Forelimb muscle (tissue), 1 donor: ENCODE measurements around the gene LRRC4B. TPM values are rescaled to one million over a fixed set of nuclear protein-coding genes. Genes with fewer than 3 reads are reported as not detected.

ENCODE experiments used
- polyA plus RNA-seq: library from polyadenylated mRNA; unstranded; fragments of 120-200 nt; gene quantifications from one replicate; pipeline ENCODE4 v1.2.1, GENCODE V29; 2013; ENCODE audit not compliant: insufficient read length

LRRC4B gene
- polyA plus RNA-seq, 1 donor = 8.5 TPM

Other genes starting within 250 kb of the LRRC4B start
- gene KCNC3, start 239.1 kb downstream of the LRRC4B start, polyA plus RNA-seq = 1.3 TPM
- gene NAPSA, start 202.8 kb downstream of the LRRC4B start, polyA plus RNA-seq = 1.2 TPM
- 20.9 TPM for gene NR1H2, start 192.0 kb downstream of the LRRC4B start, polyA plus RNA-seq
- gene POLD1, start 184.1 kb downstream of the LRRC4B start, polyA plus RNA-seq = 15.2 TPM
- gene SPIB, start 149.5 kb downstream of the LRRC4B start, polyA plus RNA-seq = 0.71 TPM
- gene MYBPC2, start 135.5 kb downstream of the LRRC4B start, polyA plus RNA-seq = 67.9 TPM
- gene EMC10, start 91.9 kb downstream of the LRRC4B start, polyA plus RNA-seq = 117 TPM
- 5.7 TPM for gene GARIN5A, start 91.6 kb downstream of the LRRC4B start, polyA plus RNA-seq
- 24.6 TPM for gene JOSD2, start 57.2 kb downstream of the LRRC4B start, polyA plus RNA-seq
- 1.4 TPM for gene ASPDH, start 54.5 kb downstream of the LRRC4B start, polyA plus RNA-seq
- gene SYT3, start 71.4 kb upstream of the LRRC4B start, polyA plus RNA-seq = 0.42 TPM
- 3.8 TPM for gene C19orf81, start 81.0 kb upstream of the LRRC4B start, polyA plus RNA-seq
- 44.4 TPM for gene SHANK1, start 151.4 kb upstream of the LRRC4B start, polyA plus RNA-seq
- gene CLEC11A, start 154.9 kb upstream of the LRRC4B start, polyA plus RNA-seq = 24.4 TPM
- not detected for gene GPR32, start 202.0 kb upstream of the LRRC4B start, polyA plus RNA-seq
- gene ACP4, start 222.0 kb upstream of the LRRC4B start, polyA plus RNA-seq = not detected